ENCODE data around the gene DHRS11. TPM values are rescaled to one million over a fixed set of nuclear protein-coding genes. Genes with fewer than 3 reads are reported as not detected.

DHRS11 gene
- total and polyA plus RNA-seq, 2 of the 8 experiments (the other 6 are each of a cell fraction or from before 2014, with no cell fraction given): 29.5 to 63.3 TPM

DNA sequence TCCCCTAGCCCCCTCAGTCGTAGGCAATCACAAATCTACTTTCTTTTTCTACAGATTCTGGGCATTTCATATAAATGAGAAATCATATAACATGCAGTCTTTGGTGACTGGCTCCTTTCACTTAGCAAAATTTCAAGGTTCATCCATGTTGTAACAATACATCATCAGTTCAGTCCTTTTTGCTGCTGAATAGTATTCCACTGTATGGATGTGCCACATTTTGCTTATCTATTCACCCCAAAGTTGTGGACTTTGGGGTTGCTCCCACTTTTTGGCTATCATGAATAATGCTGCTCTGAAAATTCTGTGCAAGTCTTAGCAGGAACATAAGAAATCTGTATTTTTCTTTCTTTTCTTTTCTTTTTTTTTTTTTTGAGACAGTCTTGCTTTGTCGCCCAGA lies 48.7 kb downstream of the DHRS11 start:
- no peak overlapping the region for H2BK12ac ChIP-seq (ENCODE audit: low read depth, low read length)
- no peak overlapping the region for H3K4me3 ChIP-seq (ENCODE audit: extremely low read depth in 1 of 4, insufficient read depth in 2 of 4, low read depth in 3 of 4, low read length in 4 of 4)
- H3K18ac ChIP-seq (ENCODE audit: extremely low read depth, low read length): no peak overlapping the region
- no peak overlapping the region for H3K27ac ChIP-seq (ENCODE audit: low read depth, low read length)
- no peak overlapping the region for H2BK20ac ChIP-seq (ENCODE audit: low read length)
- peaks cover 11% of the 10 kb centered on the region for H3K23me2 ChIP-seq (ENCODE audit: low read depth, low read length)
- H4K8ac ChIP-seq (ENCODE audit: extremely low read depth, insufficient read depth, low read length): no peak overlapping the region
- no peak overlapping the region for H3K56ac ChIP-seq (replicated peaks; ENCODE audit: insufficient read length, low read depth, low read length)
- H3K79me1 ChIP-seq (ENCODE audit: low read depth, low read length): no peaks in the 10 kb centered on the region
- H2AFZ ChIP-seq (ENCODE audit: low read length): no peak overlapping the region
- CTCF ChIA-PET (ENCODE audit: partially characterized antibody): interaction anchor here (1.3 to 7.5 kb wide), 4 partner anchors 12 to 66 kb away, joined by 3 to 48 read pairs (median 11); partner anchors contain the start of gene MRM1
- H2BK15ac ChIP-seq (ENCODE audit: low read length): no peak overlapping the region
- H3K4ac ChIP-seq (replicated peaks; ENCODE audit: insufficient read length, low read depth, low read length): no peak overlapping the region
- H2BK120ac ChIP-seq (replicated peaks; ENCODE audit: low read depth, low read length): no peak overlapping the region
- H3K23ac ChIP-seq (ENCODE audit: insufficient read length): no peak overlapping the region
- H4K20me1 ChIP-seq (replicated peaks in 1 of 2; ENCODE audit: control insufficient read depth in 1 of 2, insufficient read depth in 2 of 2, low read length in 2 of 2): peaks cover 0 to 2% of the 10 kb centered on the region in 2 experiments
- H2AK5ac ChIP-seq (ENCODE audit: low read depth, low read length): no peak overlapping the region
- peaks cover 19 to 47% (median 45%) of the 10 kb centered on the region in 4 experiments for H3K27me3 ChIP-seq (replicated peaks in 1 of 4; ENCODE audit: control insufficient read depth in 3 of 4, extremely low read depth in 1 of 4, insufficient read depth in 3 of 4, low read length in 3 of 4)
- H3K4me2 ChIP-seq (ENCODE audit: insufficient read depth in 1 of 2, low read depth in 2 of 2, low read length in 2 of 2): no peak overlapping the region; a peak in 1 of 4 replicates
- TF ChIP-seq SIN3A (conservative IDR thresholded peaks at IDR 0.05 in 1 of 2, IDR thresholded peaks at IDR 0.05 in 1 of 2; ENCODE audit: low read depth in 1 of 2, low read length in 2 of 2): no peak
- TF ChIP-seq NANOG (IDR thresholded peaks at IDR 0.05; ENCODE audit: insufficient read depth, low read depth, low read length, poor library complexity, severe bottlenecking): no peak
- TF ChIP-seq ZNF274 (IDR thresholded peaks at IDR 0.05; ENCODE audit: borderline replicate concordance, extremely low read depth, low read length): no peak
- TF ChIP-seq BCL11A (IDR thresholded peaks at IDR 0.05; ENCODE audit: low read depth in 2 of 2, low read length in 2 of 2): no peak
- H3K9ac ChIP-seq (replicated peaks in 1 of 4; ENCODE audit: extremely low read depth in 1 of 4, low read depth in 3 of 4, low read length in 3 of 4): no peak overlapping the region
- no peak overlapping the region for H2BK5ac ChIP-seq (ENCODE audit: low read depth, low read length)
- peaks cover 0 to 6% (median 2%) of the 10 kb centered on the region in 4 experiments; a peak in 6 of 7 replicates for H3K4me1 ChIP-seq (replicated peaks in 1 of 4; ENCODE audit: control insufficient read depth in 3 of 4, insufficient read depth in 4 of 4, low read length in 3 of 4)
- H4K5ac ChIP-seq (ENCODE audit: insufficient read length, low read depth, low read length): no peak overlapping the region
- no peak for DNase-seq (ENCODE audit: low read depth in 1 of 2, low spot score in 2 of 2)
- no peak for FAIRE-seq
- no peak overlapping the region for H3K14ac ChIP-seq (ENCODE audit: insufficient read length)
- WGBS, 2 experiments (ENCODE audit: extremely low coverage in 1 of 2, insufficient coverage in 1 of 2, insufficient read length in 1 of 2, insufficient replicate concordance in 2 of 2, low coverage in 1 of 2, low lambda C conversion rate in 2 of 2, missing lambda C conversion rate in 1 of 2): 91% methylated on average over 2 of the region's 2 CpGs; no CpG with 5 or more reads in 1 of the 2 experiments
- no peaks in the 10 kb centered on the region for H3K36me3 ChIP-seq (ENCODE audit: control insufficient read depth in 2 of 4, insufficient read depth in 4 of 4, low read length in 3 of 4)
- H3K79me2 ChIP-seq (ENCODE audit: control insufficient read depth in 1 of 2, insufficient read depth in 2 of 2, low read length in 2 of 2): no peaks in the 10 kb centered on the region
- no peaks in the 10 kb centered on the region for H3K9me3 ChIP-seq (ENCODE audit: insufficient read depth in 2 of 2, low read depth in 1 of 2, low read length in 1 of 2)
- POLR2A ChIA-PET (ENCODE audit: partially characterized antibody): interaction anchor here (0.7 to 2.0 kb wide), 2 partner anchors 13 to 18 kb away, joined by 3 to 7 read pairs; no protein-coding TSS in a partner anchor
- H4K91ac ChIP-seq (replicated peaks; ENCODE audit: insufficient read length, low read length): no peak overlapping the region
